Neural crest cell (in vitro differentiated cells): ENCODE measurements around the gene ATP6V0E1. TPM values are rescaled to one million over a fixed set of nuclear protein-coding genes. Genes with fewer than 3 reads are reported as not detected.
"Not testable (repeated sequence)": the region's sequence is repeated elsewhere in the genome, so short reads cannot be mapped to it uniquely, and the experiment has no call there.

Experiments
- DNase-seq: peaks from one replicate; pipeline ENCODE4 v3.0.0; 2021; ENCODE audit warnings: low read depth, mixed read lengths, low spot score
- H3K27ac Mint-ChIP-seq: one replicate; pipeline ENCODE4 v1.8.0; 2021; ENCODE audit warnings: mild to moderate bottlenecking, mixed read lengths; ENCODE audit not compliant: unreplicated experiment
- H3K27me3 Mint-ChIP-seq: 2 replicates; pipeline ENCODE4 v1.8.0; 2021; ENCODE audit warnings: low read depth, mild to moderate bottlenecking, mixed read lengths
- H3K36me3 Mint-ChIP-seq: 2 replicates; pipeline ENCODE4 v1.8.0; 2021; ENCODE audit warnings: low read depth, mild to moderate bottlenecking, mixed read lengths
- H3K4me1 Mint-ChIP-seq: 2 replicates; pipeline ENCODE4 v1.8.0; 2021; ENCODE audit warnings: mixed read lengths
- H3K4me3 Mint-ChIP-seq: one replicate; pipeline ENCODE4 v1.8.0; 2021; ENCODE audit warnings: mild to moderate bottlenecking, mixed read lengths
- H3K9me3 Mint-ChIP-seq: 2 replicates; pipeline ENCODE4 v1.8.0; 2021; ENCODE audit warnings: mixed read lengths
- total RNA-seq: library from RNA; stranded (reverse); gene quantifications from 2 replicates; pipeline ENCODE4 v1.2.1, GENCODE V29; 2021
- TF ChIP-seq, protein P1 (sequence below): fragments of 200-600 bp; sonication (generic); conservative IDR thresholded peaks from 2 replicates; pipeline ENCODE4 v1.5.0; 2021; ENCODE audit warnings: antibody characterized with exemption, mild to moderate bottlenecking

Gene ATP6V0E1
- total RNA-seq, 1 donor from 2014 or later = 76.4 TPM

DNA sequence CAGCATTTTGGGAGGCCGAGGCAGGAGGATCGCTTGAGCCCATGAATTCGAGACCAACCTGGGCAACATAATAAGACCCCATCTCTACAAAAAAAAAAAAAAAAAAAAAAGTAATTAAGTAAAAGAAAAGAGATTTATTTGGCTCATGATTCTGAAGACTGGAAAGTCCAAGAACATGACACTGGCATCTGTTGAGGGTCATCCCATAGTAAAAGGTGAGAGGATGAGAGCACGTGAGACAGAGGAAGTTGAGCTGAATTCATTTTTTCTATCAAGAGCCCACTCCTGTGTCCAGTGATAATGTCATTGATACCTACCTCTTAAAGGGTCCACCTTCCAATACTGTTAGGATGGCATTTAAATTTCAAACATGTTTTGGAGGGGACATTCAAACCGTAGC is 92.4 kb downstream of the ATP6V0E1 start:
- H3K4me1 Mint-ChIP-seq = no peaks in the 10 kb centered on the region
- H3K9me3 Mint-ChIP-seq = no peaks in the 10 kb centered on the region
- H3K27me3 Mint-ChIP-seq = no peaks in the 10 kb centered on the region
- H3K4me3 Mint-ChIP-seq = no peak overlapping the region
- TF ChIP-seq, protein P1, sequence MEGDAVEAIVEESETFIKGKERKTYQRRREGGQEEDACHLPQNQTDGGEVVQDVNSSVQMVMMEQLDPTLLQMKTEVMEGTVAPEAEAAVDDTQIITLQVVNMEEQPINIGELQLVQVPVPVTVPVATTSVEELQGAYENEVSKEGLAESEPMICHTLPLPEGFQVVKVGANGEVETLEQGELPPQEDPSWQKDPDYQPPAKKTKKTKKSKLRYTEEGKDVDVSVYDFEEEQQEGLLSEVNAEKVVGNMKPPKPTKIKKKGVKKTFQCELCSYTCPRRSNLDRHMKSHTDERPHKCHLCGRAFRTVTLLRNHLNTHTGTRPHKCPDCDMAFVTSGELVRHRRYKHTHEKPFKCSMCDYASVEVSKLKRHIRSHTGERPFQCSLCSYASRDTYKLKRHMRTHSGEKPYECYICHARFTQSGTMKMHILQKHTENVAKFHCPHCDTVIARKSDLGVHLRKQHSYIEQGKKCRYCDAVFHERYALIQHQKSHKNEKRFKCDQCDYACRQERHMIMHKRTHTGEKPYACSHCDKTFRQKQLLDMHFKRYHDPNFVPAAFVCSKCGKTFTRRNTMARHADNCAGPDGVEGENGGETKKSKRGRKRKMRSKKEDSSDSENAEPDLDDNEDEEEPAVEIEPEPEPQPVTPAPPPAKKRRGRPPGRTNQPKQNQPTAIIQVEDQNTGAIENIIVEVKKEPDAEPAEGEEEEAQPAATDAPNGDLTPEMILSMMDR = no peak
- peaks cover 4% of the 10 kb centered on the region for H3K36me3 Mint-ChIP-seq
- no peak overlapping the region for H3K27ac Mint-ChIP-seq
- DNase-seq = no peak

DNA sequence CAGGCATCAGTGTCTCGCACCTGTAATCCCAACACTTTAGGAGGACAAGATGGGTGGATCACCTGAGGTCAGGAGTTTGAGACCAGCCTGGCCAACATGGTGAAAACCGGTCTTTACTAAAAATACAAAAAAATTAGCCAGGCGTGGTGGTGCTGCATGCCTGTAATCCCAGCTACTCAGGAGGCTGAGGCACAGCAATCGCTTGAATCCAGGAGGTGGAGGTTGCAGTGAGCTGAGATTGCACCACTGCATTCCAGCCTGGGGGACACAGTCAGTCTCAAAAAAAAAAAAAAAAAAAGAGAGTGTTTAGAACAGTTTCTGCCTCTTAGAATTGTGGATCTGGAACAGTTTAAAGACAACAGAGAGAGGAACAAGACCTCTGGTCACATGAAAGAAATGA is 92.9 kb downstream of the ATP6V0E1 start:
- not testable (repeated sequence) for H3K27me3 Mint-ChIP-seq, DNase-seq, H3K9me3 Mint-ChIP-seq, H3K4me1 Mint-ChIP-seq, H3K27ac Mint-ChIP-seq, H3K36me3 Mint-ChIP-seq, H3K4me3 Mint-ChIP-seq

DNA sequence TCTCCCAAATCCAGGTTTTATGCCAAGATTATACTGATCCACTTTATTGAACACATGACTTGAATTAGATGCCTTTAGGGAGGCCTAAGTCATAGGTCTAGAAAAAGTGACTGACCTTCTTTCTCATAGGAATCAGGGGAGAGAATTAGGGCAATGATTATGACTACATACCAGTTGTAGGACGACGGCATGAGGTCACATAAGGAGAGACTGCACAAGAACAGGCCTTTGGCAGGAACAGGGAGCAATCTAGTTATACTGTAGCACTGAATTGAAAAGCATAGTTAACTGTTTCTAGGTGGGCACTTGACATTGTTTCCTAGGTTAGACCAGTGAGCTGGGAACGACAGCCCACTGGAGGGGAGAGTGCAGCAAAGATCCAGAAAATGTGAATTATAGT is 95.3 kb downstream of the ATP6V0E1 start:
- Mint-ChIP-seq H3K36me3 (peaks cover 4% of the 10 kb centered on the region), H3K27me3 (no peaks in the 10 kb centered on the region), H3K9me3 (no peaks in the 10 kb centered on the region), H3K4me1 (no peaks in the 10 kb centered on the region), H3K27ac (no peak overlapping the region), H3K4me3 (no peak overlapping the region)
- TF ChIP-seq, protein P1 = no peak
- no peak for DNase-seq

Other genes with a start within 250 kb of the ATP6V0E1 start
- gene DUSP1, start 212.6 kb upstream of the ATP6V0E1 start, total RNA-seq = 20.6 and 20.9 TPM in 2 replicates
- 106 and 108 TPM in 2 replicates for gene ERGIC1, start 149.5 kb upstream of the ATP6V0E1 start, total RNA-seq
- gene RPL26L1, start 24.3 kb upstream of the ATP6V0E1 start, total RNA-seq = 54.6 and 57.5 TPM in 2 replicates
- 4.6 and 5.2 TPM in 2 replicates for gene CREBRF, start 72.6 kb downstream of the ATP6V0E1 start, total RNA-seq
- 14.2 and 14.6 TPM in 2 replicates for gene BNIP1, start 160.8 kb downstream of the ATP6V0E1 start, total RNA-seq